ENCODE data around the gene UBE2E1.
"Not testable (repeated sequence)": the region's sequence is repeated elsewhere in the genome, so short reads cannot be mapped to it uniquely, and the experiment has no call there.

UBE2E1 gene

DNA sequence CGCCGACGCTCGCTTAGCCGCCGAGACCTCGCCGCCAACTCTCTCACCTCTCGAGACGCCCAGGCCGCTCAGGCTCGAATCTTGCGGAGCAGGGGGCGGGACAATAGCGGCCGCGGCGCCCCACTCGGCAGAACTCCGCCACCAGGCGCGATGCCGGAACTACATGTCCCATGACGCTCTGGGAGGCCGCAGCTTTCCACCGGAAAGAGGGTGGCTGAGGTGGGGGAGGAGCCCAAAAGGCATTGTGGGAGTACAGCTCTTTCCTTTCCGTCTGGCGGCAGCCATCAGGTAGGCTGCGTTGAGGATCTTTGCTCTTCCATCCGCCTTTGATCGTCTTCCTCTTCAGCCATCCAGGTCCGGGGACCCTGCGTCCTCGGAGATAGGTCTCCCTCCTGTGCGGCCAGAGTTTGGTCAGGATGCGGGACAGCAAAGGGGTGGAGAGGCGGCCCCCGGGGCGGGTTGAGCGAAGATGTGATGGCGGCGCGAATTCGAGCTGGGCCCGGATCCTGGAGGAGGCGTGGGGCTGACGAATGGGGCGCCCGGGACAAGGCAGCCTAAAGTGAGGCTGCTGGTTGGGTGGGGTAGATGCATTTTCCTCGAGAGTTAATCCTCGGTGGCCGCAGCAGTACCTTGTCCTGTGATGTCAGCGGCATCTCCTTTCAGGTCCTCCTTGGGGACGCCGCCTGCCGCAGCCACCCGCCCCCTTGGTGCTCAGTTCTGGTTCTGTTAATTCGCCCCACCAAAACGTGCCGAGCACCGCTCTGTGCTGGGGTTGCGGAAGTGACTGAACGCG is 111.3 kb downstream of the UBE2E1 start, which contains the start of the genes NKIRAS1 and RPL15:
Gene NKIRAS1, minus strand, starts transcription at position 105 of the 793 bp plus-strand sequence. CDS start 6,086 bp downstream, outside the sequence.
Gene RPL15, plus strand, starts transcription at position 247 of the 793 bp plus-strand sequence. CDS start 728 bp downstream, outside the sequence.
- peak; percentile 95 for DNase-seq (ENCODE audit: low read depth)

GRCh38 chr3:23917679-23918303 is 112.0 kb downstream of the UBE2E1 start:
- DNase-seq (ENCODE audit: low read depth), result peak; percentile 35

DNA sequence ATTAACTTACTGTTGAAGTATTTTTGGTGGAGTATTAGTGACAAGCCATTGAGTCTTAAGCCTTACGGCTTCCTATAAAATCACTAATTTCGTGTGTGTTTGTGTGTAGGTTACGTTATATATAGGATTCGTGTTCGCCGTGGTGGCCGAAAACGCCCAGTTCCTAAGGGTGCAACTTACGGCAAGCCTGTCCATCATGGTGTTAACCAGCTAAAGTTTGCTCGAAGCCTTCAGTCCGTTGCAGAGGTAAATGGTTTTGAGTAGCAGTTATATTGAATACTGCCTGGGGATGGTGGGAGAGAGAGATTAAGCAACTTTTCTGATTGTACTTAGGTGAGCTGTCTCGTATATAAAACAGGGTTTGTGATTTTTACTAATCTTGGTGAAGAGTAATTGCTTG is 112.6 kb downstream of the UBE2E1 start:
- not testable (repeated sequence) for DNase-seq (ENCODE audit: low read depth)

DNA sequence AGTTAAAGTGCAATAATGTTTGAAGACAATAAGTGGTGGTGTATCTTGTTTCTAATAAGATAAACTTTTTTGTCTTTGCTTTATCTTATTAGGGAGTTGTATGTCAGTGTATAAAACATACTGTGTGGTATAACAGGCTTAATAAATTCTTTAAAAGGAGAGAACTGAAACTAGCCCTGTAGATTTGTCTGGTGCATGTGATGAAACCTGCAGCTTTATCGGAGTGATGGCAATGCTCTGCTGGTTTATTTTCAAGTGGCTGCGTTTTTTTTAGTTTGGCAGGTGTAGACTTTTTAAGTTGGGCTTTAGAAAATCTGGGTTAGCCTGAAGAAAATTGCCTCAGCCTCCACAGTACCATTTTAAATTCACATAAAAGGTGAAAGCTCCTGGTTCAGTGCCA is 113.9 kb downstream of the UBE2E1 start:
- no peak for DNase-seq (ENCODE audit: low read depth)

GRCh38 chr3:23920151-23920655 is 114.4 kb downstream of the UBE2E1 start:
- DNase-seq (ENCODE audit: low read depth), result no peak

DNA sequence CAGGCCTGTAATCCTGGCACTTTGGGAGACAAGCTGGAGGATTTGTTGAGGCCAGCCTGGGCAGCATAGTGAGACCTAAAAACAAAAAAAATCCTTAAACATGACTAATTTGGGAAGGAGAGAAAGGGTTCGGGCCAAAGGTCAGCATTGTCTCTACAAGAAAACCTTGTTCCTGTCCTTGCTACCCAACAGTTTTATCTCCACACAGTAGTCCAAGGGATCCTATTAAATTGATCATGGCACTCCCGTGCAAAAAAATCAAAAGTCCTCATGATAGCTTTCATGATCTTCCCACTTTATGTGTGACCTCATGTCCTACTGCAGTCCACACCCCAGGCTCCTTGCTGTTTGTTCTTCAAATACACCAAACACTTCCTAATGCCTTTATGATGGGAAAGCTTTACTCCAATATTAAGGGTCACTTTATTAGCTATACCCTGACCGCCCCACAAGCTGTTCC is 115.3 kb downstream of the UBE2E1 start:
- DNase-seq (ENCODE audit: low read depth), result no peak

- DNase-seq (ENCODE audit: low read depth), result no peak
Measured at GRCh38 chr3:23923786-23924185, 118.0 kb downstream of the UBE2E1 start.

- DNase-seq (ENCODE audit: low read depth), result no peak
Measured at GRCh38 chr3:23926246-23926645, 120.5 kb downstream of the UBE2E1 start.

DNA sequence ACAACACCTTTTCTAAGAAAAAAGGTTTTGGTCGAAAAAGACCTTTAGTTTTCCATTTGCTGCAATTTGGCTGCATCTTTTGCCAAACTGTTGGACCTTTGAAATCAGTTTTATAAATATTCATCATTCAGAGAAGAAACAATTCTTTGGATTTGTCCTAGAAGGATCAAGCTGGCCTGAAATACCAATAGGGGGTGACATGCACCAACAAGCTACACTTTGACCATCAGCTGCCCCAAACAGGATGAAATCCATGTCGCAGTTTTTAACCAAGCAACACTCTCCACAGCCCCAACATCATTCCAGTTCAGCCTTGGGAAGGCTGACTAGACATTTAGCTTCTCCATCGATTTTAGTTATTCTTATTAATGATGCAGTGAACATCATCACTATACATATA is 121.0 kb downstream of the UBE2E1 start:
- DNase-seq (ENCODE audit: low read depth), result no peak

DNA sequence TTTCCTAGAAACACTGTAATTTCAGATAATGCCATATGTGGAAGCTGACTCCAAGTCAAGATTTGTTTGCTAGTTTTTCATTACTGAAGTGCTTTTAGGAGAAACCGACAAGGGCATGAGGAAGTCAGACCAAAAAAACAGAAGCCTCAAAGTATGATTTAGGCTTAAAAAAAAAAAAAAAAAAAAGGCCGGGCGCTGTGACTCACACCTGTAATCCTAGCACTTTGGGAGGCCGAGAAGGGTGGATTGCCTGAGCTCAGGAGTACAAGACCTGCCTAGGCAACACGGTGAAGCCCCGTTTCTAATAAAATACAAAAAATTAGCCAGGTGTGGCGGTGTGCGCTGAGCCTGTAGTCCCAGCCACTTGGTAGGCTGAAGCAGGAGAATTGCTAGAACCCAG is 122.8 kb downstream of the UBE2E1 start:
- no peak for DNase-seq (ENCODE audit: low read depth)

GRCh38 chr3:23931597-23931996 is 125.8 kb downstream of the UBE2E1 start:
- no peak for DNase-seq (ENCODE audit: low read depth)

DNA sequence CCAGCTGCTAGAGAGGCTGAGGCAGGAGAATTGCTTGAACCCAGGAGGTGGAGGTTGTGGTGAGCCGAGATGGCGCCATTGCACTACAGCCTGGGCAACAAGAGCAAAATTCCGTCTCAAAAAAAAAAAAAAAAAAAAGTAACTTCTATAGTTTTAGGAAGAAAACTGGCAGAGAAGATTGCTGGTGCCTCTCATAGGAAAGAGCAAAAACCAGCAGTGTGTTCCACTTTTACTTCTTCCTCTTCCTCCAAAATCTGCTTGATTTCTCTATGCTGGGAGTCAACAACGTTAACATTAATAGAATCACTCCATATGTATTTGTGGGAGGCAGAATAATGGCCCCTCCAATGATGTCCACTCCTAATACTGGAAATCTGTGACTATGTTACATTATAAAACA is 126.8 kb downstream of the UBE2E1 start:
- no peak for DNase-seq (ENCODE audit: low read depth)

- no peak for DNase-seq (ENCODE audit: low read depth)
Measured at GRCh38 chr3:23934253-23934652, 128.5 kb downstream of the UBE2E1 start.

DNA sequence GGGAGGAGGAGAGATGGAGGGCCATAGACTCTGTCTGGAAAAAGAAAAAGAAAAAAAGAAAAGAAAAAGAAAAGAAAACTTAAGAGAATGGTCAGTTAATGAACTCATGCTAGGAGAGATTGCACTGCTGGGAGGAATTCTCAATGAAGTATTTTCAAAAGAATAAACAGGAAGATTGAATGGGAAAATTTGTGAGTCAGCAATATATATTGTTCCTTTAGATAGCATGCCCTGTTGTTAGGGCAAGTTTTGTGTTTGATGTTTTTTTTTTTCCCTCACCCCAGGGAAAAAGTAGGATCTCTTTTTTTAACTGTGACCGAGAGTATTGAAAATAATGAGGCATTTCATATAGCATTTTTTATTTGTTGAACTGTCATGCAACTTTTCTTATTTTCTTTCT is 131.5 kb downstream of the UBE2E1 start:
- DNase-seq (ENCODE audit: low read depth), result no peak

DNA sequence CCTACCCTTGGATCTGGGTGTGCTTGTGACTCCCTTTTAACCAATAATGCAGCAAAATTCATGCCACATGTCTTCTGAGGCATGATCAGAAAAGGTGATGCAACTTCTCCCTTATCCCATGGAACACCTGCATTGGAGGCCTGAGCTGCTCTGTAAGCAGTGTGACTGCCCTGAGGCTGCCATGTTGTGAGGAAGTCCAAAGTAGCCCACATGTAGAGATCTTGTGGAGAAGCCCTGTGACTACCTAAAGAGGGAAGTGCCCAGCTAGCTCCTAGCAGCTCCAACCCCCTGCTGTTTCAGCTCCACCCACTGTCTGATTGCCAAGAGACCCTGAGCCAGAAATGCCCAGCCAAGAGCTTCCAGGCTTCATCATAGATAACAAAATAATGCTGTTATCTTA is 132.9 kb downstream of the UBE2E1 start:
- DNase-seq (ENCODE audit: low read depth), result no peak

DNA sequence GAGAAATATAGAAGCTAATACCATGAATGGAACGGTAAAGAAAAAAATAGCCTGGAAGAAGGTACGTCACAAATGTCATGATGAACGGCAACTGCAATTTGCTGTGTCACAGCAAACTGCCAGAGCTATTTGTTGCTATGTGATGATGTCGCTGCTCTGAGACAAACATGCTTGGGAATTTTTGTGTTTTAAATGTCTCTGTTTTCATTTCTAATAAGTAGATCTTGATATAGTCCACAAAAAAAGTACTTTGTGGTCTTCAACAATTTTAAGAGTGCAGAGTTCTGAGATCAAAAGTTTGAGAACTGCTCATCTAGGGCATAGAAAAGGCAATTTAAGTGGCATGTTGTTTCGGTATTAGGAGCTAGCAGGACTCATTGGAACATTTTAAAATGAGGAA is 135.0 kb downstream of the UBE2E1 start:
- DNase-seq (ENCODE audit: low read depth), result no peak

All from amniotic epithelial cell (primary cell).